ENCODE results near the gene PPP1R11. TPM values are rescaled to one million over a fixed set of nuclear protein-coding genes. Genes with fewer than 3 reads are reported as not detected.
"Not testable (repeated sequence)": the region's sequence is repeated elsewhere in the genome, so short reads cannot be mapped to it uniquely, and the experiment has no call there.

The PPP1R11 gene
- total RNA-seq, 3 donors from 2014 or later = 71.9 to 81.6 (median 80.5) TPM

GRCh38 chr6:30116724-30117123, 49.7 kb downstream of the PPP1R11 start:
- H3K36me3 Mint-ChIP-seq (ENCODE audit: insufficient read depth) = no peaks in the 10 kb centered on the region
- no peaks in the 10 kb centered on the region for H3K9me3 Mint-ChIP-seq
- H3K4me3 Mint-ChIP-seq = no peak overlapping the region
- H3K4me1 Mint-ChIP-seq (ENCODE audit: low read depth) = peaks cover 5% of the 10 kb centered on the region
- DNase-seq = no peak
- peaks cover 24% of the 10 kb centered on the region for H3K27me3 Mint-ChIP-seq (ENCODE audit: low read depth)
- ATAC-seq = no peak

DNA sequence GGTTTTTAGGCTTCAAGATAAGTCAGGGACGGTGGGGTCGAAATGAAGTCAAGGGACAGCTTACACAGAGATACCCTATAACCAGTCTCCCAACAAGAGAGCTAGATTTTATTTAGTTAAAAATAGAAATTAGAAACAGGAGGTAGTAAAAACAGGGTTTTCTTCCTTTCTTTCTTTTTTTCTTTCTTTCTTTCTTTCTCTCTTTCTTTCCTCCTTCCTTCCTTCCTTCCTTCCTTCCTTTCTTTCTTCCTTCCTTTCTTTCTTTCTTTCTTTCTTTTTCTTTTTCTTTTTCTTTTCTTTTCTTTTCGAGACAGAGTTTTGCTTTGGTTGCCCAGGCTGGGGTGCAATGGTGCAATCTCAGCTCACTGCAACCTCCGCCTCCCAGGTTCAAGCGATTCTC, 51.7 kb downstream of the PPP1R11 start:
- not testable (repeated sequence) for H3K4me3 Mint-ChIP-seq; DNase-seq; H3K9me3 Mint-ChIP-seq; H3K36me3 Mint-ChIP-seq (ENCODE audit: insufficient read depth); H3K4me1 Mint-ChIP-seq (ENCODE audit: low read depth); ATAC-seq
- peaks cover 15% of the 10 kb centered on the region for H3K27me3 Mint-ChIP-seq (ENCODE audit: low read depth)

Other genes with a start within 250 kb of the PPP1R11 start
- 1 to 10 TPM in 1 of 3 donors, not detected in 2; 1.1 TPM for gene HLA-G, start 239.4 kb upstream of the PPP1R11 start, total RNA-seq
- 1,000 to 10,000 TPM; 1,247 to 1,756 (median 1,527) TPM for gene HLA-A, start 124.7 kb upstream of the PPP1R11 start, total RNA-seq
- 10 to 100 TPM; 80.6 to 86.6 (median 84.8) TPM for gene POLR1H, start 5.9 kb upstream of the PPP1R11 start, total RNA-seq
- gene RNF39, start 8.6 kb downstream of the PPP1R11 start, total RNA-seq = not detected
- not detected for gene TRIM31, start 45.9 kb downstream of the PPP1R11 start, total RNA-seq
- not detected for gene TRIM40, start 68.9 kb downstream of the PPP1R11 start, total RNA-seq
- gene TRIM10, start 94.0 kb downstream of the PPP1R11 start, total RNA-seq = not detected
- under 1 TPM in 1 of 3 donors, not detected in 2; 0.15 TPM for gene TRIM15, start 96.3 kb downstream of the PPP1R11 start, total RNA-seq
- gene TRIM26, start 146.2 kb downstream of the PPP1R11 start, total RNA-seq = 10 to 100 TPM; 57.1 to 72.5 (median 61.6) TPM